IPS-18a (cell line): Measurements from ENCODE around the gene RYR2.

Experiments used
- H3K27ac ChIP-seq: one replicate; pipeline ENCODE4 v1.5.1; 2013; ENCODE audit warnings: low read length
- H3K27me3 ChIP-seq: one replicate; pipeline ENCODE4 v1.6.1; 2013; ENCODE audit warnings: mild to moderate bottlenecking, low read length; ENCODE audit not compliant: control insufficient read depth, insufficient read depth
- H3K36me3 ChIP-seq: one replicate; pipeline ENCODE4 v1.6.1; 2013; ENCODE audit warnings: low read depth, low read length; ENCODE audit not compliant: control insufficient read depth
- H3K4me1 ChIP-seq: one replicate; pipeline ENCODE4 v1.6.1; 2013; ENCODE audit warnings: low read depth, low read length; ENCODE audit not compliant: control insufficient read depth
- H3K4me3 ChIP-seq: one replicate; pipeline ENCODE4 v1.5.1; 2013; ENCODE audit warnings: low read length
- H3K9ac ChIP-seq: one replicate; pipeline ENCODE4 v1.6.1; 2013; ENCODE audit warnings: mild to moderate bottlenecking, low read length, moderate library complexity
- H3K9me3 ChIP-seq: one replicate; pipeline ENCODE4 v1.6.1; 2013; ENCODE audit warnings: low read depth, low read length; ENCODE audit not compliant: control insufficient read depth

RYR2 gene

GRCh38 chr1:237877631-237878030 lies 835.6 kb downstream of the RYR2 start:
- no peaks in the 10 kb centered on the region for H3K27me3 ChIP-seq
- no peak overlapping the region for H3K4me3 ChIP-seq
- H3K9ac ChIP-seq, result no peak overlapping the region
- peaks cover 17% of the 10 kb centered on the region for H3K4me1 ChIP-seq
- H3K36me3 ChIP-seq, result no peaks in the 10 kb centered on the region
- no peak overlapping the region for H3K27ac ChIP-seq
- no peaks in the 10 kb centered on the region for H3K9me3 ChIP-seq

- Histone ChIP-seq H3K27ac (no peak overlapping the region), H3K36me3 (no peaks in the 10 kb centered on the region), H3K9ac (no peak overlapping the region), H3K4me1 (peaks cover 13% of the 10 kb centered on the region), H3K27me3 (no peaks in the 10 kb centered on the region), H3K9me3 (no peaks in the 10 kb centered on the region), H3K4me3 (no peak overlapping the region)
Measured at GRCh38 chr1:237878406-237878805, 836.4 kb downstream of the RYR2 start.

- H3K27me3 ChIP-seq, result no peaks in the 10 kb centered on the region
- H3K27ac ChIP-seq, result no peak overlapping the region
- H3K9me3 ChIP-seq, result no peaks in the 10 kb centered on the region
- peaks cover 7% of the 10 kb centered on the region for H3K4me1 ChIP-seq
- H3K9ac ChIP-seq, result no peak overlapping the region
- H3K36me3 ChIP-seq, result no peaks in the 10 kb centered on the region
- H3K4me3 ChIP-seq, result no peak overlapping the region
Measured at GRCh38 chr1:237879195-237879594, 837.2 kb downstream of the RYR2 start.
